Lung (tissue), 12 donors: ENCODE results near the gene CYP3A7. TPM values are rescaled to one million over a fixed set of nuclear protein-coding genes. Genes with fewer than 3 reads are reported as not detected.

Source experiments
- ATAC-seq: fragments of 200-7000 bp; cut with Tn5 transposase; one replicate; pipeline ENCODE4 v1.9.1; 2020; ENCODE audit warnings: moderate number of reproducible peaks; ENCODE audit not compliant: insufficient read depth, low FRiP score
- DNase-seq, 3 donors: peaks; one replicate each; pipeline ENCODE4 v3.0.0-alpha.2; 2013 to 2017
- H3K27ac ChIP-seq, 2 donors: one replicate each; pipeline ENCODE4 v1.5.1; 2013; ENCODE audit warnings: mild to moderate bottlenecking in 2 of 2, moderate library complexity in 2 of 2, control low read depth in 1 of 2, inconsistent platforms in 1 of 2, low read depth in 1 of 2, low read length in 1 of 2
- H3K27me3 ChIP-seq, 3 donors: one replicate each; pipeline ENCODE4 v1.5.1; 2013; ENCODE audit warnings: low read length in 2 of 3; ENCODE audit not compliant: control insufficient read depth in 3 of 3, insufficient read depth in 3 of 3
- H3K36me3 ChIP-seq, 4 donors: one replicate each; pipeline ENCODE4 v1.5.1; 2013; ENCODE audit warnings: low read length in 4 of 4, mild to moderate bottlenecking in 1 of 4, moderate library complexity in 1 of 4; ENCODE audit not compliant: control insufficient read depth in 4 of 4, insufficient read depth in 4 of 4
- H3K4me1 ChIP-seq, 5 donors: one replicate each; pipeline ENCODE4 v1.5.1; 2013; ENCODE audit warnings: low read length in 5 of 5, mild to moderate bottlenecking in 2 of 5, moderate library complexity in 1 of 5; ENCODE audit not compliant: control insufficient read depth in 5 of 5, insufficient read depth in 5 of 5
- H3K4me3 ChIP-seq: one replicate; pipeline ENCODE4 v1.5.1; 2013; ENCODE audit warnings: mild to moderate bottlenecking, control low read depth, moderate library complexity
- H3K9ac ChIP-seq, 2 donors: one replicate each; pipeline ENCODE4 v1.5.1; 2013; ENCODE audit warnings: low read length in 2 of 2, control low read depth in 1 of 2; ENCODE audit not compliant: insufficient read depth in 1 of 2
- H3K9me3 ChIP-seq, 4 donors: one replicate each; pipeline ENCODE4 v1.5.1; 2013; ENCODE audit warnings: low read length in 3 of 4, mild to moderate bottlenecking in 1 of 4, moderate library complexity in 1 of 4; ENCODE audit not compliant: control insufficient read depth in 4 of 4, insufficient read depth in 3 of 4
- WGBS, 2 donors: extraction: QIAGEN DNeasy Blood & Tissue Kit; methylation state at CpG; one replicate each; pipeline ENCODE4 v1.1.7; 2013; 5-methylcytosine and 5-hydroxymethylcytosine counted together
- polyA plus RNA-seq, 2 donors: library from polyadenylated mRNA; stranded (reverse); fragments of 200-250 nt; gene quantifications; one replicate each; pipeline ENCODE4 v1.2.1, GENCODE V29; 2013
- total RNA-seq, 2 donors: library from RNA; depleted of rRNA in 1 of 2; stranded (reverse); fragments of >200 nt in 1 of 2; gene quantifications; one replicate each; pipeline ENCODE4 v1.2.1, GENCODE V29; 2014 to 2021
- TF ChIP-seq, protein P1 (sequence below): IDR thresholded peaks from 2 replicates; pipeline ENCODE4 v1.5.1; 2012; ENCODE audit warnings: mild to moderate bottlenecking; ENCODE audit errors: control extremely low read depth, extremely low read depth
- donor health status: control.
- donor health status: control.
- donor health status: Bipolar disorder and iron deficiency.
- donor health status: healthy.
- donor health status: DM: yes; HTN: yes; CAD: no.

Gene CYP3A7
- total and polyA plus RNA-seq, 4 donors: 0.19 to 0.71 (median 0.44) TPM

DNA sequence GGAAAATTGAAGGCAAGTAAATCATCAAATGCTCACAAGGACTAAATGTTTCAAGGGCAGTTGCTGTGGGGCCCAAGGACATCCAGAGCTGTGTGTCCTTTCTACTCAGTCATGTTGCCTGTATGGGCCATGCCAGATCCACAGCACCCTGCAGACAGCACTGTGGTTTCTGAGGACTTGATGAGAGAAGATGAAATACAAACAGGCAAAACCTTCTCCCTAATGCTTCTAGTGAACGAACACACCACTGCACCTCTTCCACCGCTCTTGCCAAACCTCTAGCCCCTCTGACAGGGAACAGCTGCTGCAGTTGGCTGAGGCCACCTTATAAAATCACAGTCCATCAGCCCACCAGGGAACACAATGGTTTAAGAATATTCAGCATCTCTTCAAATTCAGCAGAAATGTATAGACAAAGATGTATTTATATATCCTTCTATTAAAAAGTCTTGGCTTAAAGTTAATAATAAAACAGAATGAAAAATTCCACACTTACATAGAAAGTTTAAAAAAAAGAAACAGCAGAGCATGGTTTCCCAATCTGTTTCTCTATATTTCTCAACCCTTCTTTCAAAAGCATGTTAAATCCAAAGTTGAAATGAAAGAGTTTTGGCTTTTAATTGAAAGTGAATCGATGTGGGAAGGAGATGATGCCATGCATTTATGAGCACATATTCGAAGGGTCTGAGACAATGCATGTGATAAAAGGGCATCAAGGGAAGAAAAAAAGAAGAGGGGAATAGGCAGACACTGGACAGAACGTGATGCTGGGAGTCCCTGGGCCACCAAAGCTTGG, 14.0 kb downstream of the CYP3A7 start:
- no peak overlapping the region for H3K4me3 ChIP-seq
- WGBS, 2 donors: 42 to 63% methylated on average over 5 of the region's 5 CpGs
- H3K9me3 ChIP-seq: peaks cover 0 to 3% (median 0%) of the 10 kb centered on the region in 4 donors
- H3K9ac ChIP-seq: no peak overlapping the region
- H3K36me3 ChIP-seq: no peaks in the 10 kb centered on the region
- DNase-seq (peak; percentile 50 to 86 (median 82)), ATAC-seq (no peak)
- H3K27ac ChIP-seq: no peak overlapping the region
- H3K27me3 ChIP-seq: no peaks in the 10 kb centered on the region
- peaks cover 0 to 32% (median 2%) of the 10 kb centered on the region in 5 donors for H3K4me1 ChIP-seq
- TF ChIP-seq, protein P1, sequence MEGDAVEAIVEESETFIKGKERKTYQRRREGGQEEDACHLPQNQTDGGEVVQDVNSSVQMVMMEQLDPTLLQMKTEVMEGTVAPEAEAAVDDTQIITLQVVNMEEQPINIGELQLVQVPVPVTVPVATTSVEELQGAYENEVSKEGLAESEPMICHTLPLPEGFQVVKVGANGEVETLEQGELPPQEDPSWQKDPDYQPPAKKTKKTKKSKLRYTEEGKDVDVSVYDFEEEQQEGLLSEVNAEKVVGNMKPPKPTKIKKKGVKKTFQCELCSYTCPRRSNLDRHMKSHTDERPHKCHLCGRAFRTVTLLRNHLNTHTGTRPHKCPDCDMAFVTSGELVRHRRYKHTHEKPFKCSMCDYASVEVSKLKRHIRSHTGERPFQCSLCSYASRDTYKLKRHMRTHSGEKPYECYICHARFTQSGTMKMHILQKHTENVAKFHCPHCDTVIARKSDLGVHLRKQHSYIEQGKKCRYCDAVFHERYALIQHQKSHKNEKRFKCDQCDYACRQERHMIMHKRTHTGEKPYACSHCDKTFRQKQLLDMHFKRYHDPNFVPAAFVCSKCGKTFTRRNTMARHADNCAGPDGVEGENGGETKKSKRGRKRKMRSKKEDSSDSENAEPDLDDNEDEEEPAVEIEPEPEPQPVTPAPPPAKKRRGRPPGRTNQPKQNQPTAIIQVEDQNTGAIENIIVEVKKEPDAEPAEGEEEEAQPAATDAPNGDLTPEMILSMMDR: no peak

- no peak overlapping the region for H3K27ac ChIP-seq
- no peak overlapping the region for H3K4me3 ChIP-seq
- no peaks in the 10 kb centered on the region for H3K27me3 ChIP-seq
- peaks cover 0 to 3% (median 0%) of the 10 kb centered on the region in 4 donors for H3K9me3 ChIP-seq
- H3K36me3 ChIP-seq: no peaks in the 10 kb centered on the region
- no peak for ATAC-seq
- TF ChIP-seq, protein P1: no peak
- DNase-seq: peak in 2 of 3 donors; percentile 73 to 83
- no peak overlapping the region for H3K9ac ChIP-seq
- peaks cover 0 to 35% (median 2%) of the 10 kb centered on the region in 5 donors for H3K4me1 ChIP-seq
- WGBS, 2 donors: 59 to 72% methylated on average over 4 of the region's 4 CpGs
Observed at GRCh38 chr7:99719996-99720769, 14.8 kb downstream of the CYP3A7 start.

DNA sequence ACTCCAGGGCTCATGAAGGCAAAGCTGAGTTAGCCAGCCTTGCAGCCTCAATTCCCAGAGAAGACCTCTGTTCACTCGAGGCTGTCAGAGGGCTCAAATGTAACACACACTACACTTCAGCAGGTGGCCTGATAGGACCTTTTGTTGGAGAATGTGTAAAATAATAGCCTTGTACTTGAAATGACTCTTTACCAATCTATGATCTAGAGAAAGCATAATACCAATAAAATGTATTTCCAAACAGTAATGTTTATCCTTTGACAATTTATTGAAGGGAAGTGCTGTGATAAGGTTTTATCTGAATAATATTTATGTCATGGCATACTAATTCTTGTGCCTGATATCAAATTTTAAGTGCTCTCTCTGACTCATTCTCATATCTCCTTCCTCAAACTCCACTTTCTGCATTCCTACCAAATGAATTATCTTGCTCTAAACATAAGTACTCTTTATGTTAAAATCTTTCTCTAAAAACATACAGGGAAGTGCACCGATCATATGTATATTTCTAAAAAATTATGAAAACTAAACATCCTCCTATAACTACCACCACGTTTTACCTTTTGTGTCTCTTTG, 20.9 kb downstream of the CYP3A7 start:
- ATAC-seq (no peak), DNase-seq (no peak)
- H3K27me3 ChIP-seq: no peaks in the 10 kb centered on the region
- 77 to 84% methylated on average over 3 of the region's 3 CpGs for WGBS, 2 donors
- TF ChIP-seq, protein P1: no peak
- H3K27ac ChIP-seq: no peak overlapping the region
- H3K9me3 ChIP-seq: peaks cover 0 to 7% (median under 1%) of the 10 kb centered on the region in 4 donors
- H3K9ac ChIP-seq: no peak overlapping the region
- peaks cover 0 to 2% (median under 1%) of the 10 kb centered on the region in 4 donors for H3K36me3 ChIP-seq
- H3K4me3 ChIP-seq: no peak overlapping the region
- peaks cover 0 to 3% (median 0%) of the 10 kb centered on the region in 5 donors for H3K4me1 ChIP-seq
